Mesenchymal stem cell (in vitro differentiated cells and primary cell): ENCODE measurements around the gene ZP3.
"Not testable (repeated sequence)": the region's sequence is repeated elsewhere in the genome, so short reads cannot be mapped to it uniquely, and the experiment has no call there.

ENCODE experiments used
- DNase-seq: peaks from one replicate; pipeline ENCODE4 v3.0.0-alpha.2; 2013
- H2AFZ ChIP-seq: one replicate; pipeline ENCODE4 v1.6.1; 2013; ENCODE audit warnings: low read depth, mild to moderate bottlenecking, control low read depth, inconsistent platforms, low read length, moderate library complexity
- H2AK5ac ChIP-seq: 2 replicates; pipeline ENCODE4 v1.6.1; 2013; ENCODE audit warnings: low read length, moderate library complexity, mild to moderate bottlenecking, inconsistent platforms; ENCODE audit not compliant: severe bottlenecking
- H2BK120ac ChIP-seq: one replicate; pipeline ENCODE4 v1.6.1; 2013; ENCODE audit warnings: low read depth, mild to moderate bottlenecking, inconsistent platforms, low read length, moderate library complexity
- H2BK12ac ChIP-seq, 2 experiments: one replicate each; pipeline ENCODE4 v1.6.1; 2013; ENCODE audit warnings: inconsistent platforms in 2 of 2, low read length in 2 of 2, mild to moderate bottlenecking in 2 of 2, moderate library complexity in 2 of 2, control low read depth in 1 of 2
- H2BK15ac ChIP-seq: one replicate; pipeline ENCODE4 v1.6.1; 2013; ENCODE audit warnings: mild to moderate bottlenecking, low read depth, inconsistent platforms; ENCODE audit not compliant: poor library complexity, severe bottlenecking
- H2BK5ac ChIP-seq: 2 replicates; pipeline ENCODE4 v1.6.1; 2013; ENCODE audit warnings: low read depth, mild to moderate bottlenecking, low read length, control low read depth, inconsistent platforms; ENCODE audit not compliant: poor library complexity, severe bottlenecking
- H3K14ac ChIP-seq, 2 experiments: one replicate each; pipeline ENCODE4 v1.6.1; 2013; ENCODE audit warnings: inconsistent platforms in 2 of 2, low read length in 2 of 2, control low read depth in 1 of 2, mild to moderate bottlenecking in 1 of 2, moderate library complexity in 1 of 2
- H3K18ac ChIP-seq, 2 experiments: one replicate each; pipeline ENCODE4 v1.6.1; 2013; ENCODE audit warnings: inconsistent platforms in 2 of 2, low read length in 2 of 2, control low read depth in 1 of 2, low read depth in 1 of 2, mild to moderate bottlenecking in 1 of 2
- H3K23ac ChIP-seq, 2 experiments: one replicate each; pipeline ENCODE4 v1.6.1; 2013; ENCODE audit warnings: inconsistent platforms in 2 of 2, low read length in 2 of 2, mild to moderate bottlenecking in 2 of 2, moderate library complexity in 2 of 2, control low read depth in 1 of 2
- H3K27ac ChIP-seq: 2 replicates; pipeline ENCODE4 v1.5.1; 2013; ENCODE audit warnings: mild to moderate bottlenecking, moderate library complexity, low read length, control low read depth, inconsistent platforms; ENCODE audit not compliant: poor library complexity, severe bottlenecking
- H3K27me3 ChIP-seq, 2 experiments: 2 replicates each; pipeline versions ENCODE4 v1.6.1 to v1.7.0; 2013; ENCODE audit warnings: low read length in 2 of 2, mild to moderate bottlenecking in 2 of 2, moderate library complexity in 2 of 2, control low read depth in 1 of 2, inconsistent platforms in 1 of 2; ENCODE audit not compliant: control insufficient read depth in 1 of 2, insufficient read depth in 1 of 2
- H3K36me3 ChIP-seq, 2 experiments: 2 replicates each; pipeline versions ENCODE4 v1.6.1 to v1.7.0; 2013; ENCODE audit warnings: low read length in 2 of 2, control low read depth in 1 of 2, inconsistent platforms in 1 of 2, low read depth in 1 of 2, mild to moderate bottlenecking in 1 of 2; ENCODE audit not compliant: insufficient read depth in 2 of 2, control insufficient read depth in 1 of 2
- H3K4ac ChIP-seq, 2 experiments: one replicate each; pipeline ENCODE4 v1.6.1; 2013; ENCODE audit warnings: inconsistent platforms in 2 of 2, low read length in 2 of 2, mild to moderate bottlenecking in 2 of 2, moderate library complexity in 2 of 2, control low read depth in 1 of 2, low read depth in 1 of 2
- H3K4me1 ChIP-seq: 2 replicates; pipeline ENCODE4 v1.6.1; 2013; ENCODE audit warnings: low read depth, low read length, control low read depth; ENCODE audit not compliant: control insufficient read depth, insufficient read depth
- H3K4me2 ChIP-seq: 2 replicates; pipeline ENCODE4 v1.6.1; 2013; ENCODE audit warnings: low read length, mild to moderate bottlenecking, inconsistent platforms; ENCODE audit not compliant: poor library complexity, severe bottlenecking
- H3K4me3 ChIP-seq, 2 experiments: 2 replicates each; pipeline versions ENCODE4 v1.5.1 to v1.7.0; 2013; ENCODE audit warnings: low read length in 2 of 2, mild to moderate bottlenecking in 2 of 2, control low read depth in 1 of 2, low read depth in 1 of 2; ENCODE audit not compliant: insufficient read depth in 1 of 2
- H3K79me1 ChIP-seq: replicated peaks from 2 replicates; pipeline ENCODE4 v1.6.1; 2013; ENCODE audit warnings: mild to moderate bottlenecking, control low read depth, low read length, inconsistent platforms; ENCODE audit not compliant: poor library complexity, severe bottlenecking
- H3K9ac ChIP-seq: 2 replicates; pipeline ENCODE4 v1.7.0; 2013; ENCODE audit warnings: mild to moderate bottlenecking, low read length, moderate library complexity
- H3K9me3 ChIP-seq: 2 replicates; pipeline ENCODE4 v1.7.0; 2013; ENCODE audit warnings: mild to moderate bottlenecking, low read length; ENCODE audit not compliant: control insufficient read depth
- H4K8ac ChIP-seq: one replicate; pipeline ENCODE4 v1.6.1; 2013; ENCODE audit warnings: inconsistent platforms, mild to moderate bottlenecking, low read length, moderate library complexity
- H4K91ac ChIP-seq: one replicate; pipeline ENCODE4 v1.6.1; 2013; ENCODE audit warnings: mild to moderate bottlenecking, low read length, inconsistent platforms
- WGBS: methylation state at CpG from one replicate; pipeline ENCODE4 v1.1.7; 2013; ENCODE audit warnings: mixed read lengths; 5-methylcytosine and 5-hydroxymethylcytosine counted together

ZP3 gene

GRCh38 chr7:76412249-76412648, 12.5 kb upstream of the ZP3 start:
- no peak overlapping the region for H2AFZ ChIP-seq
- WGBS = 97% methylated on average over 4 of the region's 5 CpGs
- no peak overlapping the region for H2BK15ac ChIP-seq
- no peak overlapping the region for H3K18ac ChIP-seq
- no peak overlapping the region for H2BK120ac ChIP-seq
- peaks cover 0 to 12% of the 10 kb centered on the region in 2 experiments for H3K27me3 ChIP-seq
- no peak overlapping the region for H2AK5ac ChIP-seq
- no peak overlapping the region for H2BK5ac ChIP-seq
- H3K4me1 ChIP-seq = peaks cover 2% of the 10 kb centered on the region
- no peak overlapping the region for H3K9ac ChIP-seq
- H3K4me2 ChIP-seq = no peak overlapping the region
- no peak overlapping the region for H4K91ac ChIP-seq
- H3K27ac ChIP-seq = no peak overlapping the region
- H3K14ac ChIP-seq = no peak overlapping the region
- H3K9me3 ChIP-seq = no peaks in the 10 kb centered on the region
- DNase-seq = no peak
- no peak overlapping the region for H3K4ac ChIP-seq
- H4K8ac ChIP-seq = no peak overlapping the region
- no peak overlapping the region for H2BK12ac ChIP-seq
- H3K23ac ChIP-seq = no peak overlapping the region
- no peaks in the 10 kb centered on the region for H3K79me1 ChIP-seq
- no peak overlapping the region for H3K4me3 ChIP-seq
- H3K36me3 ChIP-seq = no peaks in the 10 kb centered on the region

GRCh38 chr7:76417654-76418310, 7.0 kb upstream of the ZP3 start:
- H3K79me1 ChIP-seq, H3K18ac ChIP-seq, H2BK5ac ChIP-seq, H3K14ac ChIP-seq, H4K8ac ChIP-seq, H3K4me1 ChIP-seq, H2BK15ac ChIP-seq, H2BK12ac ChIP-seq, H2AK5ac ChIP-seq, H3K27ac ChIP-seq, H3K4me3 ChIP-seq, H3K23ac ChIP-seq, H3K27me3 ChIP-seq, H3K4me2 ChIP-seq, H3K4ac ChIP-seq, H3K9ac ChIP-seq, H3K9me3 ChIP-seq, H2AFZ ChIP-seq, H3K36me3 ChIP-seq, DNase-seq, H4K91ac ChIP-seq, H2BK120ac ChIP-seq: not testable (repeated sequence)
- WGBS = 95% methylated on average over 10 of the region's 10 CpGs

- not testable (repeated sequence) for H3K23ac ChIP-seq, H3K4ac ChIP-seq, H2BK15ac ChIP-seq, H3K27me3 ChIP-seq, H4K91ac ChIP-seq, H2AK5ac ChIP-seq, H3K4me2 ChIP-seq, H3K9me3 ChIP-seq, H2BK5ac ChIP-seq, H3K36me3 ChIP-seq, H2BK120ac ChIP-seq, H3K18ac ChIP-seq, H3K79me1 ChIP-seq, H3K14ac ChIP-seq, H3K4me3 ChIP-seq, H2BK12ac ChIP-seq, H4K8ac ChIP-seq, H2AFZ ChIP-seq
- Histone ChIP-seq H3K27ac (peak overlapping the region; percentile 69), H3K9ac (peak overlapping the region; percentile 51), H3K4me1 (peaks cover 15% of the 10 kb centered on the region)
- 25% methylated on average over 5 of the region's 6 CpGs for WGBS
- DNase-seq = peak; percentile 91
These were observed 3.7 kb upstream of the ZP3 start for GRCh38 chr7:76421097-76421496.

GRCh38 chr7:76423666-76424412, 911 bp upstream of the ZP3 start:
- H3K4me2 ChIP-seq = no peak overlapping the region
- H2BK12ac ChIP-seq = peak overlapping the region in 1 of 2 experiments; percentile 79
- H2AFZ ChIP-seq = no peak overlapping the region
- WGBS = 74% methylated on average over 15 of the region's 15 CpGs
- no peak overlapping the region for H2BK120ac ChIP-seq
- no peaks in the 10 kb centered on the region for H3K36me3 ChIP-seq
- no peaks in the 10 kb centered on the region for H3K79me1 ChIP-seq
- no peak for DNase-seq
- H3K23ac ChIP-seq = no peak overlapping the region
- no peak overlapping the region for H4K91ac ChIP-seq
- peak overlapping the region; percentile 57 for H2AK5ac ChIP-seq
- H3K9ac ChIP-seq = peak overlapping the region; percentile 53
- H3K4me1 ChIP-seq = peaks cover 15% of the 10 kb centered on the region
- H3K4me3 ChIP-seq = no peak overlapping the region
- H3K27me3 ChIP-seq = no peaks in the 10 kb centered on the region
- no peak overlapping the region for H3K4ac ChIP-seq
- no peak overlapping the region for H2BK15ac ChIP-seq
- no peak overlapping the region for H3K18ac ChIP-seq
- H4K8ac ChIP-seq = no peak overlapping the region
- H3K9me3 ChIP-seq = no peaks in the 10 kb centered on the region
- peak overlapping the region; percentile 92 for H3K27ac ChIP-seq
- no peak overlapping the region for H3K14ac ChIP-seq
- peak overlapping the region; percentile 79 for H2BK5ac ChIP-seq
